Rectal smooth muscle tissue (tissue), 1 donor: ENCODE results near the gene TSPAN18.

Experiments used
- H3K27ac ChIP-seq: one replicate; pipeline ENCODE4 v1.7.0; 2013; ENCODE audit warnings: low read depth, low read length, inconsistent platforms
- H3K27me3 ChIP-seq: one replicate; pipeline ENCODE4 v1.7.0; 2013; ENCODE audit warnings: low read length; ENCODE audit not compliant: control insufficient read depth, insufficient read depth
- H3K36me3 ChIP-seq: one replicate; pipeline ENCODE4 v1.7.0; 2013; ENCODE audit warnings: low read length; ENCODE audit not compliant: control insufficient read depth, insufficient read depth
- H3K4me1 ChIP-seq: one replicate; pipeline ENCODE4 v1.7.0; 2013; ENCODE audit warnings: low read length; ENCODE audit not compliant: control insufficient read depth, insufficient read depth
- H3K4me3 ChIP-seq: one replicate; pipeline ENCODE4 v1.7.0; 2013; ENCODE audit warnings: low read length
- H3K9ac ChIP-seq: one replicate; pipeline ENCODE4 v1.7.0; 2013; ENCODE audit warnings: low read length

TSPAN18 gene

DNA sequence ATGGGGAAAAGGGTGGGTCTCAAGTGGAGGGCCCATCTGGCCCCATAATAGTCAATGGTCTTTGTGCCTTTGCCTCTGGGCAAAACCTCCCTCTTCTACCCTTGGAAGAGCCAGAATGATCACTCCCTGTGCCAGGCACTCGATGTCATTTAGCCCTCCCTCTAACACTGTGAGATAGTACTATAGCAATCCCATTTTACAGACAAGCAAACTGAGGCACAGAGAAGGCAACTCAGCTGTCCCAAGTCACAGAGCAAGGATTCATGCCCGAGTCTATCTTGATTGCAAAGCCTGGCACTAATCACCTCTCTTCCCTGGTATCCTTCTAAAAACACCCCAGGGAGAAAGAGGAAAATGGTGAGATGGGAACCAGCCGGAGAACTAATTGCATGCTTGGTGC is 147.5 kb downstream of the TSPAN18 start:
- no peaks in the 10 kb centered on the region for H3K36me3 ChIP-seq
- no peak overlapping the region for H3K27ac ChIP-seq
- no peak overlapping the region for H3K4me3 ChIP-seq
- peaks cover 2% of the 10 kb centered on the region for H3K4me1 ChIP-seq
- no peak overlapping the region for H3K9ac ChIP-seq
- no peaks in the 10 kb centered on the region for H3K27me3 ChIP-seq

DNA sequence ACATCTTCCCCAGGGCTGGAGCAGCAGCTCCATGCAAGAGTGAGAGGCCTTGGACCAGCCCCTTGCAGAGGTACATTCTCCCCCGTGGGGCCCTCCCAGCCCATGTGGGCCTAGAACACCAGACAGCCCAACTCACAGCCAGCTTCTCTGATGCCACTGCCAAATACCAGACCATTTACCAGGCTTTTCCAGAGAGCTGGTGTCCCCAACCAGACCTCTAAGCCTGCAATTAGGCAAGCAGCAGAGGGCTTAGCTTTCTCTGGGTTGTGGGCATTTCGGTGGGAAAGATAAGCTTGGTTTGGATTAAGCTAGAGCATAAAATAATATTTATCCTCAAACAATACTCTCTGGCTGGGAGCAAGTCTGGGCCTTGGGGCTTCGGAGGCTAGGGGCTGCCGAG is 148.3 kb downstream of the TSPAN18 start:
- Histone ChIP-seq H3K9ac (no peak overlapping the region), H3K27ac (no peak overlapping the region), H3K4me1 (no peaks in the 10 kb centered on the region), H3K36me3 (no peaks in the 10 kb centered on the region), H3K4me3 (no peak overlapping the region), H3K27me3 (no peaks in the 10 kb centered on the region)

DNA sequence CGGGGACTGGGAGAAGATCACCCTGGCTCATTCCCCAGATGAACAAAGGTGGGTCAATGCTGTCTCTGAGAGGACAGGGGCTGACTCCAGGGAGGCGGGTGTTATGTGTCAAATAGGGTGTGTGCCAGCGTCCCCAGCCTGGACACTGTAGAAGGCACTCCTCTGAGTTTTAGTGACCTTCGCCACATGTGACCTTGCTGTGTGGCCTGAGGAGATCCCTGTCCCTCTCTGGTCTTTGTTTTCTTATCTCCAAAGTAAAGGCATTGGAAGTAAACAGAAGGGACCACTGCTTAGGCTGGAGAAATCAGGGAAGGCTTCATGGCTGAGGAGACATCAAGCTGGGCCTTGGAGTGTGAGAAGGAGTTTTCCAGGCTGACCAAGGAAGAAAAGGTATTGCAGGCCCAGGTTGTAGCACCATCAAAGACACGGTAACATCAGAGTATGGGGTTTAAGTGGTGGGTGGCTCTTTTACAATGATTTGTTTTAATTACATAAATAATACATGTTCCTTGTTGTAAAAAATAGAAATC is 149.5 kb downstream of the TSPAN18 start:
- Histone ChIP-seq H3K9ac (no peak overlapping the region), H3K4me1 (no peaks in the 10 kb centered on the region), H3K27me3 (no peaks in the 10 kb centered on the region), H3K36me3 (no peaks in the 10 kb centered on the region), H3K27ac (no peak overlapping the region), H3K4me3 (no peak overlapping the region)

DNA sequence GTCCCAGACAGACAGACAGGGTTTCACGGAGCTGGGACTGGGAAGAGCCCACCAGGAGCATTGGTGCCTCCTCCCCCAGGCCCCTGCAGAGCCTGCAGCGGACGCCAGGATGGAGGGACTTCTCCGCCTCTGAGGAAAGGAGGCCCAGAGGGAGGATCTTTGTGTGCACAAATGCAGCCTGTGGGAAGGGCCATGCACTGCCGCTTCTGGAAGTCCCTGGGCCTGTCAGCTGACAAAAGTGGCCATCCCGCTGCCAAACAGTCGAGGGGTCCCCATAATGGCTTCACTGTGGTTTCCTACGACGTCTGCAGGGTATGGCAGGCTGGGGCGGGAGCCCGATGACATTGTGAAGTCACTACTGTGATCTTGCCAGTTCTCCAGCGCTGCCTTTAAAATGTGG is 150.1 kb downstream of the TSPAN18 start:
- Histone ChIP-seq H3K4me3 (no peak overlapping the region), H3K36me3 (no peaks in the 10 kb centered on the region), H3K9ac (no peak overlapping the region), H3K4me1 (no peaks in the 10 kb centered on the region), H3K27me3 (no peaks in the 10 kb centered on the region), H3K27ac (no peak overlapping the region)

DNA sequence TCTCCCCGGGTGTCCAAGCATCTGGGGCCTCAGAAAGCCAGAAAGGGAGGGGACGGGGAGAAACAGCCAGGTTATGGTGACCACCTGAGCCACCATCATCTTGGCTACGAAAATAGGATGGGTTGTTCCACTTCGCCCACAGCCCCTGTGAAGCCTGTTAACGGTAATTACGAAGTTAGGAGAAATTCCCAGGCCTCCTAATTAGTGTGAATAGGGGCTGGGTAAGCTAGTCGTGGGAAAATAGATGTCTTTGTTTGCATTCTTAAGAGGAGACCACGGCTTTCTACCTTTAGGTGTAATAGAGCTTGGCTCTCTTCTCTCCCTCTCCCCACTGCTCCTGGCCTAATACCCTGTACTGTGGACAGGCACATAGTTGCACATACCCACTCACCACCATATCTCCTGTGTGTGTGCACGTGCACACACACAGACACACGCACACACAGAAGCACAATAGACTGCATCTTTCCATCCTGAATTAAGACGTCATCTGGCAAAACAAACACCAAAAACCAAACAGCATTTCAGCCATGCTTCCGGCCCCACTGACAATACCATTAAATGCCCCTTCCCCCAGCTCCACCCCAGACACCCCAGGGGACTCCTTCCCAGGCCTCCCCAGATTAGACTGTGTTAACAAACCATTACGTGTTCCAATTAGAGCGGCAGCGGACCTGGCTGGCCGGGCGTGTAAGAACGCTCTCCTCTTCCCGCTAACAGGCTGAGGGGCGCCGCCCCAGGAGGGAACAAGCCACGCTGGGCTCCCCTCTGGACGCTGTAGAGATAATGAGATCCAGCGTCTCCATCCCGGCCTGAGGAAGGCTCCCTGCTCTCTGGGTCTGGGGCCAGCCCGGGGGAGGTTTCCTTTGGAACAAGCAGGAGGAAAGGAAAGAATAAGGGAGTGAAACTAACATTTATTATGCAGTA is 151.1 kb downstream of the TSPAN18 start:
- no peaks in the 10 kb centered on the region for H3K4me1 ChIP-seq
- no peak overlapping the region for H3K9ac ChIP-seq
- H3K4me3 ChIP-seq = peak overlapping the region; percentile 17
- no peaks in the 10 kb centered on the region for H3K27me3 ChIP-seq
- no peak overlapping the region for H3K27ac ChIP-seq
- no peaks in the 10 kb centered on the region for H3K36me3 ChIP-seq

DNA sequence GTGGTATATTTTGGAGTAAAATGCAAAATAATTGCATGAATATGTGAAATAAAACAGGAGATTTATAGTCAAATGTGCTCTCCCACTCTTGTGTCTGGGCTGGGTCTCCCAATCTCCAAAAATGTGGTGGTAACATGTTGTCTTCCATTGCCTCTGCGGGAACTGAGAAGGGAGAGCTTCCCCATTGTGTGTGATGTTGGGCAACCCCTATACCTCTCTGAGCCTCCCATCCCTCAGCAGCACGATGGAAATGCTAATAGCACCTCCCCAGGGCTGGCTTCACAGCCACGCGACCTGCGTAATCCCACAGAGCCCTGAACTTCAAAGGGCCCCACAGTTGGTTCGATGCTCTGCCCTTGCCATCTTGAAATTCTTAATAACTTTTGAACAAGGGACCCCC is 151.9 kb downstream of the TSPAN18 start:
- no peaks in the 10 kb centered on the region for H3K4me1 ChIP-seq
- no peak overlapping the region for H3K4me3 ChIP-seq
- H3K27ac ChIP-seq = no peak overlapping the region
- H3K27me3 ChIP-seq = no peaks in the 10 kb centered on the region
- no peak overlapping the region for H3K9ac ChIP-seq
- H3K36me3 ChIP-seq = no peaks in the 10 kb centered on the region

DNA sequence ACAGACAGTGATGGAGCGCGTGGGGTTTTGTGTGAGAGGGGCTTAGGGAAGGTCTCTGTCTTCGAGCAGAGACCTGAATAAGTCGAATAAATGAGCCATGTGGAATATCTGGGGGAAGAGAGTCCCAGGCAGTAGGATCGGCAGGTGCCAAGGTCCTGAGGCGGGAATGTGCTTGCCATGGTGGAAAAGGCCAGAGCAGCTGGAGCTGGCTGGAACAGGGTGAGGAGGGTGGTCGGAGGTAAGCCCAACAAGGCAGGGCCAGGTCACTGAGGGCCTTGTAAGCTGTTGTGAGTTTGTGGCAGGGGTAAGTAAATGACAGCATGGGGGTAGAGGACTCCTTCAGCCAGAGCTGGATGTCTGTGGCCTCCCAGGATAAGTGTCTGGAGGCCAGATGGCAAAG is 152.7 kb downstream of the TSPAN18 start:
- Histone ChIP-seq H3K27ac (no peak overlapping the region), H3K4me1 (no peaks in the 10 kb centered on the region), H3K27me3 (no peaks in the 10 kb centered on the region), H3K36me3 (no peaks in the 10 kb centered on the region), H3K9ac (no peak overlapping the region), H3K4me3 (no peak overlapping the region)

DNA sequence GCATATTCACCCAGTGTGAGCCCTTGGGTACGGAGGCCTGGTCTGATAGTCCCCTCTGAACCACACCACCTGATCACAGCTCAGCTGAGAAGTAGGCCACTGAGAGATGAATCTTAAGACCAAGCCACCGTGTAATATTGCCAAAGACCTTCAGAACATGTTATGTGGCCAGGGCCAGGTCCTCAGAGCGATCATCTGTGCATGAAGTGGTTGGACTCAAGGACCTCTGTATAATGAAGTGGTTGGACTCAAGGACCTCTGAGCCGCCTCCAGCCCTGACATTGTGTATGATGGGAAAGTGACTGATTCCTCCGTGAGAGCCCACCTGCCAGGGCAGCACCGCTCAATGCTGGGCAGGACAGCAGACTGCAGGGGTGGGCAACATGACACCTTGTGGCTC is 153.7 kb downstream of the TSPAN18 start:
- H3K36me3 ChIP-seq = no peaks in the 10 kb centered on the region
- H3K27me3 ChIP-seq = no peaks in the 10 kb centered on the region
- H3K4me1 ChIP-seq = no peaks in the 10 kb centered on the region
- H3K9ac ChIP-seq = no peak overlapping the region
- no peak overlapping the region for H3K27ac ChIP-seq
- no peak overlapping the region for H3K4me3 ChIP-seq

DNA sequence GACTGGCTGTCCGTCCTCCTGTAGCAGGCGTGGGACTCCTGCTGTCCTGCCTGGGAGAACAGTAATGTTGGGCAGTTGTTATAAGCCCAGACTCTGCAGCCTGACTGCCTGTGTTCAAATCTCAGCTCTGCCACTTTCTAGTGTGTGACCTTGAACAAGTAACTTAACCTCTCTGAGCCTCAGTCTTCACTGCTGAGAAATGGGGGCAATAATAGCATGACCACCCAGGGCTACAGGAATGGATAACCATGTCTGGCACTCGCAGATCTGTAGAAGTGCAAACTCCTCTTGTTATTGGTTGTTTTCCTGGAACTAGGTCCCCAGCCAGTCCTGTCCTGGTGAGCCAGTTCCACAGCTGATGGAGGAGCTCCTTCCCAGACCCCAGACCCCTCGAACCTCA is 154.2 kb downstream of the TSPAN18 start:
- no peak overlapping the region for H3K27ac ChIP-seq
- no peak overlapping the region for H3K4me3 ChIP-seq
- H3K36me3 ChIP-seq = no peaks in the 10 kb centered on the region
- H3K27me3 ChIP-seq = no peaks in the 10 kb centered on the region
- no peak overlapping the region for H3K9ac ChIP-seq
- H3K4me1 ChIP-seq = peaks cover 4% of the 10 kb centered on the region

DNA sequence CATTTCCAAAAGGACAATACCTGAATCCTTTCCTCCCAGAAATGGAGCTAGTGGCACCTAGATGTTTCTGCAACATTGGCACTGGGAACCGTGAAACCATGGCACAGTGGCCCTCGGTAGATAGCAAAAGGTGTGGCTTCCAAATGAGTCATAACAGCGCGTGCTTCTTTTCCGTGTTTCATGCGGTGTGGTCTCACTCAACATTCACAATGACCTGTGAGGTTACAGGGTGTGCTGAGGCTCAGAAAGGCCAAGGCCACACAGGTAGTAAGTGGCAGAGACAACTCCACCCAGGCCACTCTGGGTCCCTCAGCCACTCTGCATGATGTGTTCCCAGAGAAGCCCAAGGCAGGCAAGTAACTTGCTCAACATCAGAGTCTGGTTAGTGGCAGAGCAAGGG is 156.5 kb downstream of the TSPAN18 start:
- H3K36me3 ChIP-seq = no peaks in the 10 kb centered on the region
- H3K4me1 ChIP-seq = peaks cover 19% of the 10 kb centered on the region
- no peak overlapping the region for H3K9ac ChIP-seq
- H3K27ac ChIP-seq = no peak overlapping the region
- no peaks in the 10 kb centered on the region for H3K27me3 ChIP-seq
- H3K4me3 ChIP-seq = no peak overlapping the region

DNA sequence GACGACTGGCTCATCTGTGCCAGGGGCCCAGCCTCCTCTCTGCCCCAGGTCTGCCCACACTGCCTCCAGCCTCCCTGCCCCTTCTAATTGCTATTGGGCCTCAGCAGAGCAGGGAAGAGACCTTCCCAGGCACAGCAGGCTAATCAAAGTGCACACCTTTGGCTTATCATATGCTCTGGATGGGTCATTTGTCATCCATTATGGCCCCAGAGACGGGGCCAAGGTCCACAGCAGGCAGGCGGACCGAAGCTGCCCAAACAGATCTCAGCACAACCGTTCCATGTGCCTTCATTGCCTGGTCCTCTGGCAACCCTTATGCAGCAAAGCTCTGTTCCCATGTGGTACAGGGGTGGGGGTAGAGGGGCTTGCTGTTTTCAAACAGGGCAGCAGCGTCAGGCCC is 157.3 kb downstream of the TSPAN18 start:
- no peak overlapping the region for H3K4me3 ChIP-seq
- peaks cover 19% of the 10 kb centered on the region for H3K4me1 ChIP-seq
- no peak overlapping the region for H3K9ac ChIP-seq
- no peaks in the 10 kb centered on the region for H3K36me3 ChIP-seq
- H3K27me3 ChIP-seq = no peaks in the 10 kb centered on the region
- H3K27ac ChIP-seq = no peak overlapping the region

DNA sequence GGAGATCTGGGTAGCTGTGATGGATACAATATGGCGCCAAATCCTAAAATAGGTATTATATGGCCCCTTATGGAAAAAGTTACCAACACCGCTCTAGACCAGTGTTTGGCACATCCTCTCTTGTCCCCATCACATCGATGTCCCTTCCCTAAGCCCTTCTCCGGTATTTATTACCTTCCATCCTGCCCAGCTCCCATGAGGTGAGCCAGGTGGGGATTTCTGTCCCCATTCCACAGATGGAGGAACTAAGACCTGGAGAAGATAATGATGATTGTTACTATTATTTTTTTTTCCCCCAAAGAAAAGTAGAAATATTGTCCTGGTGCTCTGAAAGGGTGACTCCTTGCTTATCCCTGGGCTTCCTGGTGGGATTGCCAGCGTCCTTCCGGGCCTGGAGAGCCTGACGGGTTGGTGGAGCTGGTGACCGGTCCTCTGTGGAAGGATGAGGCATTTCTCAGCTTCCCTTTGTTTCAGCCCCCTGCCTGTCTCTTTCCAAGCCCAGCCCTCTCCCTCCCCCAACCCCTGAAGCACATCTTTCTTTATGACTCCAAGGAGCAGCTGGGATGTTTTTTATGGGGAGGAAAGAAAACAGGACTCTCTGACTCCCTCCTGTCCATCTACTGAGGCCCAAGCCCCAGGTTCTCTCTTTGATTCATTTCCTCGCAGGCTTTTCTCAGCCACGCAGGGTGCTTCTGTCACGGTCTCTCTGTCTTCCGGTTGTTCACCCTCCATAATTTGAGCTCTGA is 158.5 kb downstream of the TSPAN18 start:
- no peak overlapping the region for H3K4me3 ChIP-seq
- H3K4me1 ChIP-seq = peaks cover 19% of the 10 kb centered on the region
- no peak overlapping the region for H3K9ac ChIP-seq
- no peaks in the 10 kb centered on the region for H3K36me3 ChIP-seq
- no peaks in the 10 kb centered on the region for H3K27me3 ChIP-seq
- H3K27ac ChIP-seq = peak overlapping the region; percentile 29
